ENCODE data around the gene SNX17.

Gene SNX17, protein sequence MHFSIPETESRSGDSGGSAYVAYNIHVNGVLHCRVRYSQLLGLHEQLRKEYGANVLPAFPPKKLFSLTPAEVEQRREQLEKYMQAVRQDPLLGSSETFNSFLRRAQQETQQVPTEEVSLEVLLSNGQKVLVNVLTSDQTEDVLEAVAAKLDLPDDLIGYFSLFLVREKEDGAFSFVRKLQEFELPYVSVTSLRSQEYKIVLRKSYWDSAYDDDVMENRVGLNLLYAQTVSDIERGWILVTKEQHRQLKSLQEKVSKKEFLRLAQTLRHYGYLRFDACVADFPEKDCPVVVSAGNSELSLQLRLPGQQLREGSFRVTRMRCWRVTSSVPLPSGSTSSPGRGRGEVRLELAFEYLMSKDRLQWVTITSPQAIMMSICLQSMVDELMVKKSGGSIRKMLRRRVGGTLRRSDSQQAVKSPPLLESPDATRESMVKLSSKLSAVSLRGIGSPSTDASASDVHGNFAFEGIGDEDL

DNA sequence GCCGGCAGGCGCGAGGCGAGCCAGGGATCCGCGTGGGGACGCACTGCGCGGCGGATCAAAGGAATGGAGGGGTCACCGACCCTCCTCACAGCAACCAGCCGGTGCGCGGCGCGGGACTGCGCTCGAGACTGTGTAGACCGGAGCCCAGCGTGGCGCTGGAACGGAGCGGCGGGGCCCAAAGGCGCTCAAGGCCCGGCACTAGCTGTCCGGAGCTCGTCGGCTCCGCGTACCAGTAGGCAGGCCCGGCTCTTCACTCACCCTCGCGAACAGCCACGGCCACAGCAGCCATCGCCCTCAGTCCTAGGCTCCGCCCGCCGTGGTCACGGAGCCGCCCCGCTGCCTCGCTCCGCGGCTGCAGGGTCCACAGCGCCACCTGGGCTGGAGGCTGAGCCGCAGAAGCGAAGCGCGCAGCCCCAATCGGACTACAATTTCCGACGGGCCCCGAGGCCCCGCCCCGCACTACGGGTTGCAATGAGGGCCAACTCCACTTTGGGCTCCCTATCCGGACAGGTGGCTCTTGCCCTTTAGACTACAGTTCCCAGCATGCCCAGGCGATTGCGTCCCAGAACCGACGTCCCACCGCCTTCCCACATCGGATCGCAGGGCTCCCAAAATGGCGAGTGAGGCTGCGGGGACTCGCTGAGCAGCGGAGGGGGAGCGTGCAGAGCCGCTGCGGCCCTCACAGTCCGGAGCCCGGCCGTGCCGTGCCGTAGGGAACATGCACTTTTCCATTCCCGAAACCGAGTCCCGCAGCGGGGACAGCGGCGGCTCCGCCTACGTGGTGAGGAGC, at the start of gene SNX17, which contains the start of gene EIF2B4:
SNX17 (plus strand) TSS at position 591 of the 790 bp plus-strand sequence; CDS start at position 719, 128 bp downstream.
EIF2B4 (minus strand) TSS at position 313 of the 790 bp plus-strand sequence; CDS start at position 289, 24 bp downstream.
- Histone ChIP-seq H3K4me3 (ENCODE audit: low read length) (peak within 1 kb of the TSS; percentile 93), H3K4me1 (ENCODE audit: control insufficient read depth, insufficient read depth, low read length) (peaks cover 15% of the 10 kb centered on the region), H3K27ac (ENCODE audit: low read depth, low read length) (peak within 1 kb of the TSS; percentile 90), H3K36me3 (ENCODE audit: control insufficient read depth, insufficient read depth, low read length) (peaks cover 36% of the 10 kb centered on the region), H3K9ac (ENCODE audit: low read length) (peak within 1 kb of the TSS; percentile 74), H3K27me3 (ENCODE audit: control insufficient read depth, insufficient read depth, low read length) (no peaks in the 10 kb centered on the region)

DNA sequence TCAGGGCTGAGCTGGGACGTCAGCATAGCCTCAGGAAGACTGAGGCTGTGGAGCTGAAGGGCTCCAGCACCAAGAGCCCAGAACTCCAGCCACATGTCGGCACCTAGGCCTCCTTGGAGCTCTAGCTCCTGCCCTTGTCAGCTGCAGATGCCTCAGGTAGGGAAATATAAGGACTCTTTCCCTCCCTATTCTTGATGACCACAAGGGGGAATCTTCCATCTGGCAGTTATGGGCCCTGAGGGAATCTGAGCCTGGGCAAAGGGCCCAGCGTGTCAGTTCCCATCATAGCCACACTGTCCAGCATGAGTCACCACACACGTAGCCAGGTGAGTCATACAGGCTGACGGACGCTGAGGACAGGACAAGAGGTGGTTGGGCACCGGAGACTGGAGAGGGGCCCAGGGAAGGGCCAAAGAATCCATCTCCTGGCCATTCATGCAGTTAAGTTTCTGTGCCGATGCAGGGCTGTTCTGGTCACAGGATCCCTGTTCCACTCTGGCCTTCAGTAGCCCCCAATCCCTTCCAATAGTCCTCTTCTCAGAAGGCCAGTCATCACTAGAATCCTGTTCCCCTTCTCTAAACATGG, 49.4 kb upstream of the SNX17 start:
- no peaks in the 10 kb centered on the region for H3K36me3 ChIP-seq (ENCODE audit: control insufficient read depth, insufficient read depth, low read length)
- no peaks in the 10 kb centered on the region for H3K27me3 ChIP-seq (ENCODE audit: control insufficient read depth, insufficient read depth, low read length)
- H3K4me1 ChIP-seq (ENCODE audit: control insufficient read depth, insufficient read depth, low read length): peaks cover 10% of the 10 kb centered on the region
- H3K4me3 ChIP-seq (ENCODE audit: low read length): no peak overlapping the region
- no peak overlapping the region for H3K9ac ChIP-seq (ENCODE audit: low read length)
- no peak overlapping the region for H3K27ac ChIP-seq (ENCODE audit: low read depth, low read length)

DNA sequence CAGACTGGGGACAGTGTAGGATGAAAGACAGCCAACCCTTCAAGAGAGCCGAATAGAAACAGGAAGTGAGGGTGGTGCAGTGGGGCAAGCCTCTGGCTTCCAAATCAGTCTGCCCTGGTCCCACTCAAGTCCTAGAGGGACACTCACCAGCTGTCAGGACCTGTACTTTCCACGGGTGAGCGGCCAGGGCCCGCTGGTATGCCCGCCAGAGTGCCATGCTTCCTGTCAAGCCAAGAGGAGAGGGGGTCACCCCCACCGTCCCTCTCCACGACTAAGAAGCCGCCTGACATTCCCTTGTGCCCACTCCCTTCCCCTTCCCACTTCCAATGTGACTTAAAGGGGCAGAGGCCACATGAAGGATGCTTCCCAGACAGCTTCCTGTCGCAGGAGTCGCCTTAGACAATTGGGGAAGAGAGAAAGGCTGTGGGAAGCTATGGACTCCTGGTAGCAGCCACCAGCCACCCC, 48.1 kb upstream of the SNX17 start:
- Histone ChIP-seq H3K27ac (ENCODE audit: low read depth, low read length) (peak overlapping the region; percentile 95), H3K4me1 (ENCODE audit: control insufficient read depth, insufficient read depth, low read length) (peaks cover 10% of the 10 kb centered on the region), H3K36me3 (ENCODE audit: control insufficient read depth, insufficient read depth, low read length) (no peaks in the 10 kb centered on the region), H3K4me3 (ENCODE audit: low read length) (peak overlapping the region; percentile 96), H3K9ac (ENCODE audit: low read length) (peak overlapping the region; percentile 49), H3K27me3 (ENCODE audit: control insufficient read depth, insufficient read depth, low read length) (no peaks in the 10 kb centered on the region)

DNA sequence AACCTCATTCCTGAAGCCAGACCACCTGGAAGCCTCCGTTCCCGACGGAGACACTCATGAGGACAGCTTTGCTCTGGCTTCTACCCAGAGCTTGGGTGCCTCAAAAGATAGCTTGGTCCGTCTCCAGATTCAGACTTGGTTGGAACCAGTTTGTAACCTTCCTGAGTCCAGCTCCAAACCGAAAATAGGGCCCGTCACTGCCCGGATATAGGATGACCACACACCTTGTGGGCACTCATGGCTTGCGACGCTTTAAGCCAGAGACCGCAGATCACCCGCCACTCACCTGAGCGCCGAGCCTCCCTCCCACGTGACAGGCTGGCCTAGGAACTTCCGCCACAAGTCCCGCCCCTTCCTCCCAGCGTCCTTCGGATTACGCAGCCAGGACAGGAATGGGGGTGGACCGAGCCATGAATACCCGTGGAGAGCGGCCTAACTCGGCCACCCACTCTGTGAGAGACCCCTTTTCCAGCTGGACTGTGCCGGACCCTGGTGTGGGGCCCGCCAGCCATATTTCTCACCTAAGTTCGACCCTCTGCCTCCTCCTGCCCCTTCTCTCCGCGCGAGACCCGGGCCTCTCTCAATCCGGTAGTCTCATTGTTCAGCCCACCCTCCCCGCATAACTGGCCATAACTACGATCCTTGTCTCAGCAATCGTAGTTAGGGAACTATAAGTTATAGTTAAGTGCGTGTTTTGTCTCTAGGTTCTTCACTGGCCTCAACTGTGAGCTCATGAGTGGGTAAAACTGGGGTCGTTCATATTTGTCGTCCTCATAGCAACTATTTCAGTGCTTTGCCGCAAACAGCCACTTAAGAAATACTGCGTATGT, 47.4 kb upstream of the SNX17 start, which contains the start of gene MPV17:
MPV17 (minus strand) TSS at position 332 of the 830 bp plus-strand sequence. CDS start 580 bp downstream, outside the sequence.
- Histone ChIP-seq H3K9ac (ENCODE audit: low read length) (peak within 1 kb of the TSS; percentile 97), H3K36me3 (ENCODE audit: control insufficient read depth, insufficient read depth, low read length) (peaks cover 3% of the 10 kb centered on the region), H3K4me3 (ENCODE audit: low read length) (peak within 1 kb of the TSS; percentile 96), H3K27ac (ENCODE audit: low read depth, low read length) (peak within 1 kb of the TSS; percentile 95), H3K4me1 (ENCODE audit: control insufficient read depth, insufficient read depth, low read length) (peaks cover 10% of the 10 kb centered on the region), H3K27me3 (ENCODE audit: control insufficient read depth, insufficient read depth, low read length) (no peaks in the 10 kb centered on the region)

DNA sequence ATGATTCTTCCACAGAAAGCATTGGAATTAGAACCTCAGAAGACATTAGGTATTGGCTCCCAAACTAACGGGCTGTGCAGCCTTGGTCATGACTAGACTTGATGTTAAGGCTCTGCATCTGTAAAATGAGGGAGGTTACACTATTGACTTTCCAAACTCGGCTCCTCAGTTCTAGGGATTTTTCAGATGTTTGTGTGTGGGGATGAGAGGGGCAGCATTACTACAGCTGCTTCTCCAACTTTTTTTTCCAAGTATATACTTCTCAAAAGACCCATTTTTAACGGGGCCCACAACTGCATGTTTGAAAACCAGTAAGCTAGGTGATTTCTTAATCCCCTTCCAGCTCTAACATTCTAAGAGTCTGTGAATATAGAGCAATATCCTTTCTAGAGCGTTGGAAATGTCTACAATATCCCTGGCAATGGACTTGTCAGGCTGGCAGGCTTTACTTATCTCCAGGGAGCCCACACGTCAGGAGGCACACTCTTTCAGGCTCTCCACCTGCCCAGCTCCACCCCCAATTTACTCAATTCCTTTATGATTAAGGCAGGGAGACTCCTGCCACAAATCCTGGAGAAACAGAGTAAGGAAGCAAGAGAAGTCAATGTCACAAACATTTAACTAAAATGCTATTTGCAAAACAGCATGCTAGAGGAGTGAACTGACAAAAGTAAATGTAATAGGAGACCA, 46.7 kb upstream of the SNX17 start:
- no peaks in the 10 kb centered on the region for H3K27me3 ChIP-seq (ENCODE audit: control insufficient read depth, insufficient read depth, low read length)
- peak overlapping the region; percentile 97 for H3K9ac ChIP-seq (ENCODE audit: low read length)
- H3K4me3 ChIP-seq (ENCODE audit: low read length): peak overlapping the region; percentile 96
- peaks cover 10% of the 10 kb centered on the region for H3K4me1 ChIP-seq (ENCODE audit: control insufficient read depth, insufficient read depth, low read length)
- peak overlapping the region; percentile 95 for H3K27ac ChIP-seq (ENCODE audit: low read depth, low read length)
- H3K36me3 ChIP-seq (ENCODE audit: control insufficient read depth, insufficient read depth, low read length): peaks cover 9% of the 10 kb centered on the region

DNA sequence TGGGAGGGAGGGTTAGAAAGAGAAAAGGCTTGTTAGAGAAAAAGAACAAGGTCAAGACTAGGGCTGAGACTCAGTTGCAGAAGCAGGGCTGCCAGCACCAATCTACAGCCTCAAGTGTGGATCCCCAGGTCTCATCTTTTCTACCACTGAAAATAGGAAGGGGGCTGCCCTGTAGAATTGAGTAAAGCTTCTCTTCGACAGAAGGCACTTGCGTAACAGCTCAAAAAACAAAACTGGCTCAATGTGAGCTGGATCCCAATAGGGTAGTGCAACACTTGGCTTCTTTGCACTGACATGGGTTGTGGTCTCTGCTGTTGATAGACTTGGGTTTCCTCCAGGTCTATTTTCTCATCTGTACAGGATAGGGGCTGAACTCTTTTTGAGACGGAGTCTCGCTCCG, 45.7 kb upstream of the SNX17 start:
- H3K27me3 ChIP-seq (ENCODE audit: control insufficient read depth, insufficient read depth, low read length): no peaks in the 10 kb centered on the region
- peaks cover 10% of the 10 kb centered on the region for H3K4me1 ChIP-seq (ENCODE audit: control insufficient read depth, insufficient read depth, low read length)
- no peak overlapping the region for H3K9ac ChIP-seq (ENCODE audit: low read length)
- H3K4me3 ChIP-seq (ENCODE audit: low read length): no peak overlapping the region
- H3K36me3 ChIP-seq (ENCODE audit: control insufficient read depth, insufficient read depth, low read length): peaks cover 17% of the 10 kb centered on the region
- no peak overlapping the region for H3K27ac ChIP-seq (ENCODE audit: low read depth, low read length)

DNA sequence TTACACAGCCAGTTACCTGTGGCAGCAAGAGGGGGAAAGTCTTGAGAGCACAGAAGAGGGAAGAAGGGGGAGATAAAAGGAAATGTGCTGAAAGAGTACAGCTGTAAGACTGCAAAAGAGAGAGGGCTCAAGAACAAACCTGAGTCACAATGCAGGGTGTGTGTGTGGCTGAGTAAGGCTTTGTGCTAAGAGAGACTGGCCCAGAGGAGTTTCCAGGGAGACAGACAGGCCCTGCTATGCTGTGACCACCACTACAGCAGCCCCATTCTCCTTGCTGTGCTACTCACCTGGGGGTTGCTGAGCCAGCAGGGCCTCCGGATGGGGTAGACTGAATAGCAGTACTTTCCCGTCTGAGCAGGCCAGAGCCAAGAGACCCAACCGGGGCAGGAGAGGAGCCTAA, 35.1 kb upstream of the SNX17 start:
- H3K27ac ChIP-seq (ENCODE audit: low read depth, low read length): no peak overlapping the region
- H3K4me1 ChIP-seq (ENCODE audit: control insufficient read depth, insufficient read depth, low read length): no peaks in the 10 kb centered on the region
- peaks cover 46% of the 10 kb centered on the region for H3K36me3 ChIP-seq (ENCODE audit: control insufficient read depth, insufficient read depth, low read length)
- H3K27me3 ChIP-seq (ENCODE audit: control insufficient read depth, insufficient read depth, low read length): no peaks in the 10 kb centered on the region
- H3K9ac ChIP-seq (ENCODE audit: low read length): no peak overlapping the region
- no peak overlapping the region for H3K4me3 ChIP-seq (ENCODE audit: low read length)

DNA sequence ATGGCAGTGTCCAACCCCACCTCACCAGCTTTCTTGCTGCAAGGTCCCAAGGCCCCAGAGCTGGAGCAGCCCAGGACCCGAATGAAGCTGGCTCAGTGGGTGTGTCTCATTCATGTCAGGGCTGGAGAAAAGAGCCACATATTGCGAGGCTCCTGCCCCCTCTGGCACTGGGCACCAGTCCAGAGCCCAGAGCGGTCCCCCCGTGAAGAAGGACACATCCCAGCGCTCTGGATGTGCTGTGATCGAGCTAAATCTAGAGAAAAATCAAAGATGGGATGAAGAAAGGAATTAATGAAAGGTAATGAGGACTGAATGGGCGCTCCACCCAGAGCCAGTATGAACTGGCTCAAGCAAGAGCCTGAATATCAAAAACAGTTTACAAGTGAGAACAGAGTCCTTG, 34.2 kb upstream of the SNX17 start:
- H3K36me3 ChIP-seq (ENCODE audit: control insufficient read depth, insufficient read depth, low read length): peaks cover 46% of the 10 kb centered on the region
- no peak overlapping the region for H3K4me3 ChIP-seq (ENCODE audit: low read length)
- H3K9ac ChIP-seq (ENCODE audit: low read length): no peak overlapping the region
- H3K27ac ChIP-seq (ENCODE audit: low read depth, low read length): no peak overlapping the region
- no peaks in the 10 kb centered on the region for H3K27me3 ChIP-seq (ENCODE audit: control insufficient read depth, insufficient read depth, low read length)
- H3K4me1 ChIP-seq (ENCODE audit: control insufficient read depth, insufficient read depth, low read length): no peaks in the 10 kb centered on the region

DNA sequence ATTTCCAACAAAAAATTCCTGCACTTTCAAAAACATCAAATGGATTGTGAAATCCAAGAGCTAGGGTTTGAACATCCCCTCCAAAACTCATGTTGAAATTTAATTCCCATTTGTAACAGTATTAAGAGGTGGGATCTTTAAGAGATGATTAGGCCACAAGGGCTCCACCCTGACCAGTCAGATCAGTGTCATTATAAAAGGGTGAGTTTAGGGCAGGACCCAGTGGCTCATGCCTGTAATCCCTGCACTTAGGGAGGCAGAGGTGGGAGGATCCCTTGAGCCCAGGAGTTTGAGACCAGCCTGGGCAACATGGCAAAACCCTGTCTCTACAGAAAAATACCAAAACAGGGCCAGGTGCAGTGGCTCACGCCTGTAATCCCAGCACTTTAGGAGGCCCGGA, 22.8 kb upstream of the SNX17 start:
- no peak overlapping the region for H3K9ac ChIP-seq (ENCODE audit: low read length)
- peaks cover 3% of the 10 kb centered on the region for H3K36me3 ChIP-seq (ENCODE audit: control insufficient read depth, insufficient read depth, low read length)
- H3K4me3 ChIP-seq (ENCODE audit: low read length): no peak overlapping the region
- no peak overlapping the region for H3K27ac ChIP-seq (ENCODE audit: low read depth, low read length)
- H3K27me3 ChIP-seq (ENCODE audit: control insufficient read depth, insufficient read depth, low read length): no peaks in the 10 kb centered on the region
- no peaks in the 10 kb centered on the region for H3K4me1 ChIP-seq (ENCODE audit: control insufficient read depth, insufficient read depth, low read length)

DNA sequence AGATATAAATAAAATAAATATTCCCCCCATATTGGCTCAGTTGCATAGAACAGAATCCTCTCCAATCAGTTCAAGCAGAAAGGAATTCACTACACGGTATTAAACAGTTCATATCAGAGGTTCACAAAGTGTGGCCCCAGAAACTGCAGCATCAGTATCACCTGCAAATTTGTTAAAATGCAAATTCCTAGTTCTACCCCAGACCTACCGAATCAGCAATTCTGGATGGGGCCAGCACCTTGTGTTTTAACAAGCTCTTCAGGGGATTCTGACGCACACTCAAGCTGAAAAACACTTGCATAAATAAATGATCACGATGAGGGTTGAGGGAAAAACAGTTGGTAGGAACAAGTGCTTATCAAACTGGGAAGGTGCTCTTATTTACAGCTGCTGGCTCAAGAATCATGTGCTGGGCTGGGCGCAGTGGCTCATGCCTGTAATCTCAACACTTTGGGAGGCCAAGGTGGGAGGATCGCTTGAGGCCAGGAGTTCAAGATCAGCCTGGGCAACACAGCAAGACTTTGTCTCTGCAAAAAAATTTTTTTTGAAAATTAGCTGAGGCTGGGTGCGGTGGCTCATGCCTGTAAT, 20.2 kb upstream of the SNX17 start:
- Histone ChIP-seq H3K27me3 (ENCODE audit: control insufficient read depth, insufficient read depth, low read length) (no peaks in the 10 kb centered on the region), H3K9ac (ENCODE audit: low read length) (no peak overlapping the region), H3K4me1 (ENCODE audit: control insufficient read depth, insufficient read depth, low read length) (no peaks in the 10 kb centered on the region), H3K4me3 (ENCODE audit: low read length) (no peak overlapping the region), H3K27ac (ENCODE audit: low read depth, low read length) (no peak overlapping the region), H3K36me3 (ENCODE audit: control insufficient read depth, insufficient read depth, low read length) (no peaks in the 10 kb centered on the region)

Measured in rectal smooth muscle tissue (tissue), 1 donor.